ENCODE measurements around the gene MRPL21.

Gene MRPL21

DNA sequence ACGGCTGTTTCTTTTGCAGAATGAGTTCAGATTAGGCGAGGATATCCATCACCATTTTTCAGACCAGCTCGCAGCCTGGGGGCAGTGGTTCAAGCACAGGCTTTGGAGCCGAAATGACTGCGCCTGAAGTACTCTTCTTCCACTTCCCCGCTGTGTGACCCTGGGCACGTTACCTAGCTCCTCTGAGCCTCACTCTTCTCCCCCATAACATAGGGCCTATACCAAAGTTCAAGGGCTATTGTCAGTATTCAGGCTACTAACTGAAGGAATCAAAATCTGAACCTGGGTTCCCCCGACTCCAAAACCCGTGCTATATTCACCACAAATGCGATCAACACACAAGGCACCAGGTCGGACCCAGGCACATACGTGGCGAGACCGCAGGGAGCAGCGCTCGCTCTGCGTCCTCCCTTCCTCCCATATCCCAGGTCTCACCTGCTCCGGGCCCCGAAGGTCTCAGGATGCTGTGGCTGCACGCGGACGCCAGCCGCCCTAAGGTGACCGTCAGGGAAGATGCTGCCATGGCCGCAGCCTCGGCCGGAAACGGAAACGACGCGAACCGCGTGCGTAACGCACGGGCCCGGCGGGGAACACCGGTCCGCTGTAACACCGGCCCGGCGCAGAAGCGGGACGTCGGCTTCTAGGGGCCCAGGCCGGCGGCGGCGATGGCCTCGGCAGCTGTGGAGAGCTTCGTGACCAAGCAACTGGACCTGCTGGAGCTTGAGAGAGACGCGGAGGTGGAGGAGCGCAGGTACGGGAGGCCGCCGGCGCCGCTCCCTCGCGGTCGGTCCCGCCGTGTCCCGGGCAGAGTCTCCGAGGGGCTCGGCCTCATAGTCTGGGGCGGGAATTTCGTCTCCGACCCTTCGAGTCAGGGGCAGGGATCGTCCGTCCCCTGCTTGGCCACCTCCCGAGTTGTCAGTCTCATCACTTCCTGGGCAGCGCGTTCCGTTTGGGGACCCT, at the start of gene MRPL21, which contains the start of gene IGHMBP2:
TSS of gene MRPL21 (minus strand) at position 545 of the 960 bp plus-strand sequence. CDS start at position 523, 22 bp downstream.
TSS of gene IGHMBP2 (plus strand) at position 604 of the 960 bp plus-strand sequence. CDS start at position 666, 62 bp downstream.
- DNase-seq, result peak; percentile 92

DNA sequence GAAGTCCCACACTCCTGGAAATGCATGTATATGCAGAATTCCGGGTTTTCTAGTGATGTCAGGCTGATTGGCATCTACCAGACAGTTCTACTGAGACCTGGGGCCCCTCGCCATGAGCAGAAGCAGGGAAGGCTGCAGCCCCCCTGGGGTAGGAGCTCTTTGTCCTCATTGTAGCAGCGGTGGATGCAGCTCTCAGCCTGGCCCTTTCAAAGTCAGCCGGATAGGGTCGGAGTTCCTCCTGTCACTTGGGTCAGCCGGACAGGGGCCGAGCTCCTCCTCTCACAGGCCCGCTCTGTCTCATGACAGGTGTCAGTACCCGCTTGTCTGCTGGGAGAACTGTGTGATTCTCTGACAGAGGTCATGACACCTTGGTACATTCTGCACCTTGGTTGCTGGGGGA, 47.1 kb upstream of the MRPL21 start:
- DNase-seq, result no peak

DNA sequence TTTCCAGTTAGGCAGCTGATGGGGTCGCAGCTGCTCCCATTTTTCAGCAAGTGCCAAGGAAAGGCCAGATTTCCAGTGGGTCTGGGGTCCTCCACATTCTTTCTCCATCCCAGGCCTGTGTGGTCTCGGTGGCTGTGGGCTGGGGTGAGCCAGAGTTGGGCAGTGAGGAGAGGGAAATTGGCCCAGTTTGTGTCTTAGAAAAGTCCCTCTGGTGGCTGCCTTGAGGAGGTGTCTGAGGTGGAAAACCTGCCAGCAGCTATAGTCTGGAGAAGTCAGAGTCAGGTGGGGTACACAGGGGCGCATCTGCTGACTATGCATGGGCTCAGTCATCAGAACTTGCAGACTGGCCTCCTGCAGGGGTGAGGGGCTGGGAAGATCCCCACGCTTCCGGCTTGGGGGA, 46.6 kb upstream of the MRPL21 start:
- DNase-seq, result peak; percentile 36

DNA sequence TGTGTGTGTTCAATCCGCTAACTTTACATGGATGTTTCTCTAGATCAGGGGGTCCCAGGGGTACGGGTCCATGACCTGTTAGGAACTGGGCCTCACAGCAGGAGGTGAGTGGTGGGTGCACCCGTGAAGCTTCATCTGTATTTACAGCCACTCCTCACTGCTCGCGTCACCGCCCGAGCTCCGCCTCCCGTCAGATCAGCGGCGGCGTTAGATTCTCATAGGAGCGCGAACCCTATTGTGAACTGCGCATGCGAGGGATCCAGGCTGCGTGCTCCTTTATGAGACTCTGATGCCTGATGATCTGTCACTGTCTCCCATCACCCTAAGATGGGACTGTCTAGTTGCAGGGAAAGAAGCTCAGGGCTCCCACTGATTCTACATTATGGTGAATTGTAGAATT, 45.3 kb upstream of the MRPL21 start:
- DNase-seq, result peak; percentile 72

DNA sequence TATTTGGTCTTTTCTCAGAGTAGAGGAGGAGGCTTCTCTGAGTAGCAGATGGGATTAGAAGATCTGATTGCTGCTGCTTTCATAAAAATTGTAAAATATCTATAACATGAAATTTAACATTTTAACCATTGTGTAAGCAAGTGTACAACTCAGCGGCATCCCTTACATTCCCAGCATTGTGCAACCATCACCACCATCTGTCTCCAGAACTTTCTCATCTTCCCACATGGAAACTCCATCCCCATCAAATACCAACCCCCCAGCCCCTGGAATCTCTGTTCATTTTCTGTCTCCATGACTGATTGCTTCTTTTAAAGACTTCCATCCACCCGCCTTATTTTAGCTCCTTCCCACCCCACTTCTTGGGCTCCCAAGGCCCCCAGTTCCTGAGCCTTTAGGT, 44.9 kb upstream of the MRPL21 start:
- no peak for DNase-seq

DNA sequence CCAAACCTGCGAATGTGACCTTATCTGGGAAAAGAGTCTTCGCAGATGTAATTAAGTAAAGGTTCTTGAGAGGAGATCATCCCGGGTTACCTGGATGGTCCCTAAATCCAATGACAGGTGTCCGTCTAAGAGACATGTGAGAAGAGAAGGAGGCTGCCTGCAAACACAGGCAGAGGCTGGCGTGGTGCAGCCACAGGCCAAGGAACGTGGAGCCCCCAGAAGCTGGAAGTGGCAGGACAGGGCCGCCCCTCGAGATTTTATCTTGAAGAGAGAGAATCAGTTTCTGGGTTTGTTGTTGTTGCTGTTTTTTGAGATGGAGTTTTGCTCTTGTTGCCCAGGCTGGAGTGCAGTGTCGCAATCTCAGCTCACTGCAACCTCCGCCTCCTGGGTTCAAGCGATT, 43.5 kb upstream of the MRPL21 start:
- DNase-seq, result no peak

DNA sequence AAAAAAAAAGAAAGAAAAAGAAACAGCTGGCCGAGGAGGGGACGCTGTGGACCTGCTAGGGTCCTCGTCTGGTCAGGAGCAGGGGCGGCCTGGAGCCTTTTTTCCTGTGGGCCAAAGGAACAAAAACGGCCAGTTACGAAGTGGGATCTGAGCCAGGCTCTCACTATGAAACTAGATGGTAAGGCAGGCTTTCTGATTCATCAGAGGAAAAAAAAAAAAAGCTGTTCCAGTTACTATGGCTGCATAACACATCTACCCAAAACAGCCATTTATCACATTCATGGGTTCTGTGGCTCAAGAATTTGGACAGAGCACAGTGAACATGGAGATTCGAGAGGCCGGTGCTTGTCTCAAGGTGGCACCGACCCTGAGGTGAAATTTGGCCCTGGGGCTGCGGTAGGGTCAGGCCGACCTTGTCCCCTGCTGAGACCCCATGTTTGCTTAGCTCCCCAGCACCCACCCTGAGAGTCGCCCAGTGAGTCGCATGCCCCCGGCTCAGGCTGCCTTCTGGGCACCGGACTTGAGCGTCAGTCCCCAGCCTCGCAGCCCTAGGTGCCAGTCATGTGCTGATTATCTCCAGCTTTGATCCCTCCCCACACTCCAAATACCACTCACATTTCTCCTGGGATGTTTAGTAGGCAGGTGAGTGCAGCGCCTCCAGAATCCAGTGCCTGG, 42.9 kb upstream of the MRPL21 start:
- DNase-seq, result no peak

DNA sequence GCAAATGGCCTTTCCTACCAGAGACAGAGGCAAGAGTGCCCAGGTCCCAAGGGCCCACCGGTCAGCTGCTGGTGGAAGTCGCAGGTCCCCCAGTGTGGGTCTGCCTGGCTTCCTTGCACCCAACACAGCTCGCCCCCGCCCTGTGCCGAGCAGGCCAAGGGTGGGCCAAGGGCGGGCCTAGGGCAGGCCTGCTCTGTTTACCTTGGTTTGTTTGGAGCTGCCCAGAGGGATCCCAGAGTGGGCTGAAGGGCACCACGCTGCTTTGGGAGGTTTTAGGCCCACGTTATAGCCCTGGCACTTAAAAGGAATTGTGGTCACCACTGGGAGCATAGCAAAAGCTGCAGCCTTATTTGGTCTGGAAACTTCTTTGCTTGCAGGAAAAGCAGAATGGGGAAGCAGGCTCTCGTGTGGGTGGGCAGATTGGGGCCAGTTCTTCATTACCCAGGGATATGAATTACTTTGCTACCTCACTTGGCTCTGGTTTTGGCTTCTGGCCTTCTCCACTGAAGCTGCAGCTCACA, 39.2 kb upstream of the MRPL21 start:
- no peak for DNase-seq

DNA sequence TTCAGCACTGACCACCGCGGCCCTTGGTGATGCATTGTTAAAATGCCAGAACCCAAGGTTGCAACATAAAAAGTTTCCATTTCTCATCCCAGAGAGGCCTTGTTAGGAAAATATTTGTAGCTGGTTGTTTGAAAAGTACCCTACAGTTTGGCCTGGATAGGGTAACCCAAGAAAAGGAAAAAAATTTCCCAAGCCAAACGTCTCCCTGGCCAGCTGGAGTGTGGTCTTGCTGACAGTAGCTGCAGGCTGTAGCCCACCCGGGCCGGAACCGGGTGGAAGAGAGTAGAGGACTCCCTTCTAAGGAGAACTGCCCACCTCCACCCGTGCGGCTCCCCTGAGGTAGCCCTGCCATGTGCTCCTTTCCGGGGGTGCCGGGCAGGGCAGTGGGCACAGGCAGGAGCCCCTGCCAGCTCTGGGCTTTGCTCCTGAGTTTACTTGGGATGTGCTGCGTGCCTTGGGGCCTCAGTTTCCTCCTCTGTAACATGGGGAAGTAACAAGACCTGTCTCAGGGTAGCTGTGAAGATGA, 38.5 kb upstream of the MRPL21 start:
- DNase-seq, result no peak

DNA sequence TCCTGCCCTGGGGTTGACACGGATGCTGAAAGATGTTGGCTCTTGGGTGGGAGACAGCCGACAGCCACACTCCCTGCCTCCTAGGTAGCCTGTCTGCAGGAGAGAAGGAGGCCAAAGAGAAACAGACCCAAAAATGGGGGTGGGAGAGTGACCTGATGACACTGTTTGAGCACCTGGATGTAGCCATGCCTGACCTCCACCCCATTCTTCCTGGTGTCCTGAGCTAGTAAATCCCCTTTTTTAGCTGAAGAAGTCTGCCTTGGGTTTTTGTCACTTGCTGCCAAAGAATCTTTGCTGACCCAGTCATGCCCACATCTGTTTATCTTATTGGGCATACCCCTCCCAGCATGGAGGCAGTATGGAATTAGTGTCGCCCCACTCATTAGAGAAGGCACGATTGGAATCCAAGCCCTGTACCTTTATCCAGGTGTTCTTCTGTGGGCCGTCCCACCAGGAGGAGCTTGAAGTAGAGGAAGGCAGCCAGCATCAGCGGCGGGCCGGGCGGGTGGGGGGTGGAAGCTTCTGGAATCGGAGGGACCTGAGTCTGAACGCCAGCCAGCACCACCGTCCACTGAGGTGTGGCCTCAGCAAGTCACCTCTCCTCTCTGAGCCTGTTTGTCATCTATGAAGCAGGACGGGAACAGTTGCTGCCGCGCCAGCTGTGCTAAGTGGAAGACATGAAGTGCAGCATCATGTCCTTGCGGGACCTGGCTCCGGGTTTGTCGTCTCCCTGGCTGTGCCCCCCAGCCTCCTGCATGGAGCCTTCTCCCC, 37.9 kb upstream of the MRPL21 start:
- no peak for DNase-seq

DNA sequence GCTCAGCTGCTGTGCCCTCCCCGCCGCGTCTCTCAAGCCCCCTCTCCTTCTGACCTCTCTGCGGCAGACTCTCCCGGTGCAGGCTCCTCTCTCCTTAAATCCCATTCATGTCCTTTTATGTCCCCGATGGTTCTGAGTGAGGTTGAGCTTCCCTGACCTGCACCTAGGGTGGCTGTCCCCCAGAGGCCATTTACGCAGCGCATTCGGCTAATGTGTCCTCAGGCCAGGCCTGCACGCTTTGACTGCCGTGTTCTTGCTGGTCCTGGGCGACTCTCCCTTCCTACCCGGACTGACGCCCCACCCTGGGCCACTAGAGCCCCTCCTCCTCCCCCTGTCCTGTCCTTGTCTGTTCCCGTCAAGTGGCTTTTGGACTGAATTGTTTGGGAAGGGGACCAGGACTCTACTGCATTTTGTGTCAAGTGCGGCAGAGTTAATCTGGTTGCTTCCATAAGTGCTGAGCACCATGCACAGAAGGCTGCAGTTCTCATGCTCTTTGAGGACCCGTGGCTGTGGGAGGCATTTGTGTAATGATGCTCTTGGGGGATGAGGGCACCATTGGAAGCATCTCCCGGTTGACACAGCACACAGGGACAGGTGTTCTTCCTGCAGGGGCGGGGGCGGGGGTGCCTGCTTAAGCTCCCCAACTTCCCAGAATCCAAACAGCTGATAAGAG, 37.2 kb upstream of the MRPL21 start:
- DNase-seq, result no peak

DNA sequence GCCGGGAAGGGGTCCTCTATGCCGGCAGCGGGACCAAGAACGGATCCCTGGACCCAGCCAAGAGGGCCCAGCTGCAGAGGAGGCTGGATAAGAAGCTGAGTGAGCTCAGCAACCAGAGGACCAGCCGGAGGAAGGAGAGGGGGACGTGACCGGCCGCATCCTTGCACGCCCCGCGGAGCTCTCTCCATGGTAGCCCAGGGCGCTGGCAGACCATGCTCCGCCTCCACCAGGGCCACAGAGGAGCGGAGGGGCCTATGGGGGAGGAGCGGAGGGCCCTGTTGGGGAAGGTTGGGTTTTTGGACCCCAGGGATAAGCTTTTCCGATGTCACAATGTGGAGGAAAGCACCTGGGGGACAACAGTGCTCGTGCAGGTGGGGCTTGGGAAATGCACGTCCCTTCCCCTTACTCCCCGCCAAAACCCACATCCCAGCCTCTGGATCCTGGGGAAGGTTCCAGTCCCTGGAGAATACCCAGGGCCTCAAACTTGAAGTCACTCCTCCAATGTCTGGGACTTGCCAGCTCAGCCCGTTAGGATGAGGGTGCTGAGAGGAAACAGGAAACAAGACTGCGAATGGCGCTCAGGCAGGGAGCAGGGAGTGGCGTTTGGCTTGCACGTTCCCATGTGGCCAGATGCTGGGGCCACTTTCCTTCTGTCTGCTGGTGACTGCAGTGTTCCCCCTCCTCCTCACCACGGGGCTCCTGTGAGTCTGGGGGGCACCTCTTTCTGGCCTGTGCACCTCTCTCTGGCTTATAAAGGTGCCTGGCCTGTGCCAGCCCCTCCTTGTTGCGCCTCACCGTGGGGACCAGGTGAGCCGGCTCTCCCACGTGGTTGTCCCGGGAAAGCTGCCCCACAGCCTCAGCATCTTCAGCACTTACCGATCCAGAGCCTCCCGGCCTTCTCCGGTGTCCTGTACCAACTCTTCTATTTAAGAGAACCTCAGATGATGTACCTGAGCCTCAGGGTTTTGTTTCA, 36.2 kb upstream of the MRPL21 start:
- no peak for DNase-seq

DNA sequence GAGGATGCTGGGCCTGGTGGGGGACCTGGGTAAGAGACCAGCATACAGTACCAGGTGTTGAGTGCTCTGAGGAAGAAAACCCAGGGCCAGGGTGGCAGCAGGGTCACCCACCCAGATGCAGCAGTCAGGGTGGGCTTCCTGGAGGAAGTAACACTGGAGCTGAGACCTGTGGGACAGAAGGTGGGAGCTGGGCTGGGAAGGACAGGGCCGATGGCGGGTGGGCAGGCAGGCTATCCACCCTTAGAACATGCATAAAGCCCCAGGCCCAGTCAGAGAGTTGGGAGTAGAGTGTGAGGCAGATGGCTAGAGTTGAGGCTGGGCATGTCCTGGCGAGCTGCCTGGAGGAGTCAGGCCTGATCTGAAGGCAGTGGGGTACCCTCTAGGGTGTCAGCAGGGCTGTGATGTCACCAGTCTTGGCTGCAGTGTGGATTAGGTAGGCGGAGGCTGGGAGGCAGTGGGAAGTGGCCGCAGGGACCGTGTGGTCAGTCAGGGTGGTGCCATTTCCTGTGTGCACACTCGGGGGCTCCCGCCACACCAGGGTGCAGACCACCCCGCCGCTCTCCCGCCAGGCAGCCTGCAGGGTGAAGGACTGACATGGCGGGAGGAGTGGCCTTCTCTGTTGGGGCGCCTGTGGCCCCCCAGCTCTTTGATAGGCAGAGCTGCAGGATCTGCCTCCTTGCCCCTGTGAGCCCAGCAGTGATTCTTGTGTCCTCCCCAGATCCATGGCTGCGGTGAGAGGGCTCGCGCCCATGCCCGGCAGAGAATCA, 35.4 kb upstream of the MRPL21 start:
- DNase-seq, result no peak

DNA sequence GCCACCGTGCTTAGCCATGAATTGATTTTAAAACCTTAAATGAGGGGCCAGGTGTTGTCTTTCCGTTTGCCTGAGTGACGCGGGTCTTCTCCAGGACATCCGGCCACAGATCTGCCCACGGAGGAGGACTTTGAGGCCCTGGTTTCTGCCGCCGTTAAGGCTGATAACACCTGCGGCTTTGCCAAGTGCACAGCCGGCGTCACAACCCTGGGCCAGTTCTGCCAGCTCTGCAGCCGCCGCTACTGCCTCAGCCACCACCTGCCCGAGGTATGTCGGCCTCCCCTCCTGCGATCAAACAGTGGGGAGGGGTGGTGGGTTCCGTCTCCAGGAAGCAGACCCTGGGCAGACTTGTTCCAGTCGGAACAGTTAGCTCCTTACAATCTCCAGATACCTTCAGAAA, 34.5 kb upstream of the MRPL21 start:
- no peak for DNase-seq

DNA sequence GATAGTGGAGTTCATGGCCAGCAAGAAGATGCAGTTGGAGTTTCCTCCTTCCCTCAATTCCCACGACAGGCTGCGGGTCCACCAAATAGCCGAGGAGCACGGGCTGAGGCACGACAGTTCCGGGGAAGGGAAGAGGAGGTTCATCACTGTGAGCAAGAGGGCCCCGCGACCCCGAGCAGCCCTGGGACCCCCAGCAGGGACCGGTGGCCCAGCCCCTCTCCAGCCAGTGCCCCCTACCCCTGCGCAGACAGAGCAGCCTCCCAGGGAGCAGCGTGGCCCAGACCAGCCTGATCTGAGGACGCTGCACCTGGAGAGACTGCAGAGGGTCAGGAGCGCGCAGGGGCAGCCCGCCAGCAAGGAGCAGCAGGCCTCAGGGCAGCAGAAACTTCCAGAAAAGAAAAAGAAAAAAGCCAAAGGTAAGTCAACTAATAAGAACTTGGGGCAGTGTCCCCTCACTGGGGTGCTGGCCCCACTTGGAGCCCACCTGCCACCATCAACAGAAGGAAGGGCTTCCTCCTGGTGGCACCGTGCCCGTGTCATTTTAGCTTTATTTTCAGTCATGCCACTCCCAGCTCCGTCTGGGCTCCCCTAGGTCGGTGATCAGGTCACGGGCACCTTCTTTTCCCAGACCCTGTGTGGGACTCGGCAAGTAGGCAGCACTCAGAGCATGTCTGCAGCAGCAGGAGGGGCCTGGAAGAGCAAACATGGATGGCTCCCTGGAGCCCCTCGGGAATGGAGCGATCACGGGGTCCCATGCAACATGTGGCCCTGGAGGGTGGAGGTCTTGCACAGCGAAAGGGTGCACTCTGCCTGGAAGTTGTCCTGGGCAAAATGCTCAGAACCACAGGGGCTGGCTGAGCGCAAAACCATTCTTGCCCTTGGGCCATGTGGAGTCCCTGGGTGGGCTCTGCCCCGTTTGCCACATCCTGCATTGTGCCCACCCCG, 33.3 kb upstream of the MRPL21 start:
- DNase-seq, result no peak

DNA sequence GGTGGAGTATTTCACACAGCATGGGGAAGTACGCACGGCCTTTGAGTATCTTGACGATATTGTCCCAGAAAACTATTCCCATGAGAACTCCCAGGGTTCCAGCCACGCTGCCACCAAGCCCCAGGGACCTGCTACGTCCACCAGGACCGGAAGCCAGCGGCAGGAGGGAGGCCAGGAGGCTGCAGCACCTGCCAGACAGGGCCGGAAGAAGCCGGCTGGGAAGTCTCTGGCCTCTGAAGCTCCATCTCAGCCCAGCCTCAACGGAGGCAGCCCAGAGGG, 32.7 kb upstream of the MRPL21 start:
- DNase-seq, result no peak

DNA sequence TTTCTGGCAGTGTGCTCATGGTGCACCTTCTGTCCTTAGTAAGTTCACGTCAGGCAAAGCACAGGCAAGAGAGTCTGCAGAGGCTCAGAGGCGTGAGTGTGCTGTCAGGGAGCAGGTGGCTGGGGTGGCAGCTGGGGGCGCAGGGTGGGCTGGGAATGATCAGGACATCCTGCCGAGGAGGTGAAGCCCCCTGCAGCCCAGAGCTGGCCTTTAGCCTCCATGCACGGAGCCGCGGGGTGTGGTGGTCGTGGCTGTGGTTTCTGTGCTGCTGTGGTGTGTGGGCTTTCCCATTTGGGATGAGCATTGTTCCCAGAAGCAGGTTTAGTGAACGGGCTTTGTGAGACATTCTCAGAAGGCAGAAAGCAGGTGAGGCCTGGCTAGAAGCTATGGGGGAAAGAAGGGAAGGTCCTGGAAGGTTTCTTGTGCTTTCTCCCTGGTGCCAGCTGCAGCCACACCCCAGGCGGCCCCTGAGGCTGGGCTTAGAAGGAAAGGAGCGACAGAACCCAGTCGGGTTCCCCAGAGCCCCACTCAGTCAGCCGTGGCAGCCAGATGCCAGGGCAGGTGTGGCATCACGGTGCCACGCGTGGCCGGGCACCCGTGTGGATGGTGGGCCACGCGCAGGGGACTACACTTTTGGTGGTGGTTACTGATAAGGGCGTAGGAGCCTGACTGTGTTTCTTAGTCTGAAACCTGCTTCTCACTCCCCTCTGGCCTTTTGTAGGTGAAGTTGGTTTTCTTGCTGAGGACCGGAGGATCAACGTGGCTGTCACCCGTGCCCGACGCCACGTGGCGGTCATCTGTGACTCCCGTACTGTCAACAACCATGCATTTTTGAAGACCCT, 32.1 kb upstream of the MRPL21 start:
- no peak for DNase-seq

DNA sequence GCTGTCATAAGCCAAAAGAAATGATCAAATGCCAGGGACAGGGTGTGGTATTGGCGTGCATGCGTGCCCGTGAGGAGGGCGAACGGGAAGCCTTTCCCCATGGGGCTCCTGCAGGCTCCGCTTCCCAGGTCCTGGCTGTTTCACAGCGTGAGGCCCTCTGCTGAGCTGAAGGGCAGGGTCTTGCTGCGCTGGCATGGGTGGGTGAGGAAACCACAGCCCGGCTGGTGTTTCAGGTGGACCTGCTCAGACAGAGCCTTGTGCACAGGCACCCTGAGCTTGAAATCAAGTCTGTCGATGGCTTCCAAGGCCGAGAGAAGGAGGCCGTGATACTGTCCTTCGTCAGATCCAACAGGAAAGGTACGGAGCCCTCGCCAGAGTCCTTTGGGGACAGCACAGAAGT, 31.4 kb upstream of the MRPL21 start:
- DNase-seq, result no peak

Measured in NCI-H69 (cell line).